NCI-H2107 treated with DMSO at 0.1 percent for 48 hours (cell line): ENCODE results near the gene CDH13.

ENCODE experiments used
- DNase-seq: peaks from one replicate; lab custom pipeline; 2025; ENCODE audit not compliant: unreplicated experiment; lab: John Stamatoyannopoulos, UW

Gene CDH13

DNA sequence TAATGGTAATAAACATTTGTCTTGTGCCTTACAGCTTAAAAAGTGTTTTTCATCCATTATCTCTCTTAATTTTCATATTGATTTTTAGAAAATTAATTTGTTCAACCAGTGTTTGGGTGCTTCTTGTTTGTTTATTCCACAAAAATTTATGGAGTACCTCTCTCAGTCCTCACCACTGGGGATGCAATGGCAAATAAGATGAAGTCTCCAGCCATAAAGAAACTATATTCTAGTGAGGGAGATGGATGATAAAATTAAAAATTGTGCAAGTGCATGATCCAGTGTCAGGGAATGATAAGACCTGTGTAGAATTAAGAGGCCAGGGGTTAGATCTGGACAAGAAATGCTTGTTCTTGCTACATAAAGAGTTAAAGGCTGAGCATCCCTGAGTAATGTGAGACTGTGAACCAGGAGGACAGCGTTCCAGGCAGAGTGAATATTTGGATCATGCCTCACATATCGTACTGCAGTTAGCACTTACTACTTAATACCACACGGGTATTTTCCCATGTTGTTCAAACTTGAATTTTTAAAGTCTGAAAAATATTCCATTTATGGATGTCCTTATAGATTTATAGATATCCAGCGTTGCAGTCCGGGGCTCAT is 645.3 kb downstream of the CDH13 start:
- DNase-seq, result no peak

DNA sequence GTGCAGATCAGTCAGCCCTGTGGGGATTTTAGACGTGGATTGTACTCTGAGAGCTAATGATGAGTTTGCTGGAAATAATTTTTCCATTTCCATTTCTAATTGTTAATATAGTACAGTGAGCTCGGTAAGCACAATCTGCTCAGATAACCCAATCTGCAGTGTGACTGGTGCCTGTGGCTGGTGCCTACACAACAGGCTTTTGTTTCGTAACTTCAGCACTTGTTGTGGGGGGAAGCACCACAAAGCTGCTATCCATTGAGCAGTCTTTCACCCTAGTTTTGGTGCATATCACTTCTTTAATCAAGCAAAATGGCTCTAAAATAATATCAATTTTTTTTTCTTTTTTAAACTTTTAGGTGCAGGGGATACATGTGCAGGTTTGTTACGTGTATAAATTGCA is 646.1 kb downstream of the CDH13 start:
- DNase-seq, result no peak

DNA sequence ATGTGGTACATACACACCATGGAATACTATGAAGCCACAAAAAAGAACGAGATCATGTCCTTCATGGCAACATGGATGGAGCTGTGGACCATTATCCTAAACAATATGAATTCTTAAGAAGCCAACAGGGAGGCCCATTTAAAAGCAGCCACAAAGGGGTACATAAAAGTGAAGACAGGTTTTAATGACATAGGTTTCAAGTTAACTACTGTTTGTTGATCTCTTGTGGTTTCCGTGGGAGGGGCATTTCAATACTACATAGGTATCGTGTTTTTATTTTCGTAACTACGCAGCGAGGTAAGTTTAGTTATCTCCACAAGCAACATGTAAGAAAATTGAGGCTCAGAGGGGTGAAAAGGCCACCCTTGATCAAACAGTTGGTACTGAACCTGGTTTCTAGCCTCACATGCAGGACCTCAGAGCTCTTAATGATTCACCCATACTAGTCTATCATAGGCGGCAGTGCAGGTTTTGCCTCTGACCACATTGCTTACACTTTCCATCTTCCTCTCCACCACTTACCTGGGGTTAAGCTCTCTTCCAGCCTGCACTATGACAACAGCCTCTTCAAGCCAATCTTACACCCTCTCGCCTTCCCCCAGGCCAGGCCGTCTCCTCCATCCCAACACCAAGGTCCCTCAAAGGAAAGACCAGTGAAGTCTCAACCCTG is 646.9 kb downstream of the CDH13 start:
- DNase-seq, result no peak

DNA sequence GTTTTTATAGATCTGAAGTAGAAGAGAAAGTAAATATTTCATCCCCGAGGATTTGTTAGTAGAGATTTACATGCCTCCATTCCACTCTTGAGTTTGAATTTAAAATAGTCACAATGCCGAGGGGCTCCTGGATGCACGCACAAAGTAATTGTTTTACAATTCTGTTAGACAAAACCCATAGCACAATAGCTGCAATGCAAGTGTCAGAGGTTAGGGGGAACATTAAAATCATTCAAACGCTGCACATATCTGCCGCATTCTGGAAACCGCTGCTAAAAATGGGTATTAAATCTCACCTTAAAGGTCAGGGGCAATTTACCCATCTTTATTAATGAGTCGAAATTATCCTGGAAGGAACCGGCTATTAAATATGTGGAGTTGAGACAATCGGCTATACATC is 652.5 kb downstream of the CDH13 start:
- no peak for DNase-seq

DNA sequence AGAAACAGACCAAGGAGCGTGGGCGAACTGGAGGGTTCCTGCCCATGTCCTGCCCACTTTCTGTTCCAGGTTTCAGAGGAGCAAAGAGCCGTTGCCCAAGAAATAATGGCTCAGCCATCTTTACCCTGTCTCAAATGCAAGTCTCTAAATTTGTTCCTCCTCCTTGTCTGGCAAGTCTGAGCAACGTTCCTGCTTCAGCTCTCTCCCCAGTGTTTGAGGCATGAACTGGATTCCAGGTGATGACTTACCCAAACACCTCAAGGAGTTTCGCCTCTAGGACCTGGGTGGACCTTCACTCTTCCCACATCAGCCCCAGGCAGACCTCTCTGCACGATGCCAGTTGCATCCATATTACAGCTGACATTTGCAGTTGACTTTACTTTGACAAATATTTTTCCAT is 659.2 kb downstream of the CDH13 start:
- no peak for DNase-seq

DNA sequence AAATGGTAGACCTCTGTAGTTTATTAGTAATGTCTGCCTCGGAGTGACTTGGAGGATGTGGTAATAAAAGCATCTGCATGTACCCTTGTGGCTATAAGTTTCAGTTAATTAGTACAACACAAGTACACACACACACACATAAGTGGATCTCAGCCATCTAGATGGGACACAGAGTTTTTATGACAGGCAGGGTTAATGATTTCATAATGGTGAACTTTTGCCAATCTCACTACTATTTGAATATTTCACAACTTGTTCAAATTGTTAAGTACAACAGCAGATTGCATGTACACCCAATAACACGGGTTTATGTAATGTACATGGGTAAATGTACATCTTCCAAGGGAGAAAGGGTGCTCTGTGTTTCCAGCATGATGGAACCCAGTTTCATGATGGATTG is 669.7 kb downstream of the CDH13 start:
- DNase-seq, result no peak

DNA sequence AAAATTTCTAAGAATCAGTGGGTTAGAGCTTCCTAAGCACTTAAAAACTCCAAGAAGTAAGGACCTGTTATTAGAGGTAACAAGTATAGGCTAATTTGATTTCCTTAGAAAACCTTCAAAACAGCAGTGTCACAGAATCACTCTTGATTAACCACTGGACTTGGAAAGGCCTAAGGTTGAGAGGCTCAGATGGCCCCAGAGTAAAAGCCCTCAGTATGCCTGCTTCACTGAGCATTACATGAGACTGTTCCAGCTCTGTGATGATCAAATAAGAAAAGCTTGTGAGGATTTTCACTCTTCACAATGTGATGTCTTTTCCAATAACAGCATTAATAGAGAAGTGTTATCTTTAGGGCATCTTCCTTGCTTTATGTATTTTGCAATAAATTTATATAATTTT is 671.8 kb downstream of the CDH13 start:
- DNase-seq, result no peak

DNA sequence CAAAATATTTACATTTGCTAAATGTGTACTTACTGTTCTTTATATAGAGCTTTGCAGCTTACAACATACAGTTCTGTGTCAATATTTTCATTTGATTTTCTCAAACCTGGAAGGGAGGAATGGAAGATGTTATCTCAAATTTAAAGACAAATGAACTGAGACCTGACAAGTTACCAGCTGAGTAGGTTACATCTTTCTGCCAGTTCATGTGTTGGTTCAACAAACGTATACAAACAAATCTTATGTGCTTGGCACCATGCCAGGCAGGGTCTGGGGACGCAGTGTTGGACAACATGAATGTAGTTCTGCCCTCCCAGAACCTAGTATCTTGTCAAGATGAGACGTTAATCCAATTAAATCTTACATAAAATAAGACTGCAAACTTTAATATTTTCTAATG is 673.6 kb downstream of the CDH13 start:
- no peak for DNase-seq

DNA sequence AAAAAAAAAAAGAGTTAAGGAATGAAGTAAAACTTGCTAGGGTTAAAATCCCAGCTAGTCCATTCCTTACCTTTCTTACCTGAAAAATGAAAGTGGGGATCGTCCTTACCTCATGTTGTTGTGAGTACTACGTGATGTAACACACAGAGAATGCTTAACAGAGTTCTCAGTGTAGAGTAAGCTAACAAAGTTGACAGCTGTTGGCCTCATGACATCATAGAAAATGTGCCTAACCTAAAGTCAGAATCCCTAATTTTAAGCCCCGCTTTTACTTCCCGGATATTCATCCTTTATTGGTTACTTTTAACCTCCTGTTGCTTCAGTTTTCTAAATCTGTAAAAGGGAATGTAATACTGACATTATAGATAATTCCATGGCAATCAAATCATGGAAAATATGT is 675.2 kb downstream of the CDH13 start:
- no peak for DNase-seq

DNA sequence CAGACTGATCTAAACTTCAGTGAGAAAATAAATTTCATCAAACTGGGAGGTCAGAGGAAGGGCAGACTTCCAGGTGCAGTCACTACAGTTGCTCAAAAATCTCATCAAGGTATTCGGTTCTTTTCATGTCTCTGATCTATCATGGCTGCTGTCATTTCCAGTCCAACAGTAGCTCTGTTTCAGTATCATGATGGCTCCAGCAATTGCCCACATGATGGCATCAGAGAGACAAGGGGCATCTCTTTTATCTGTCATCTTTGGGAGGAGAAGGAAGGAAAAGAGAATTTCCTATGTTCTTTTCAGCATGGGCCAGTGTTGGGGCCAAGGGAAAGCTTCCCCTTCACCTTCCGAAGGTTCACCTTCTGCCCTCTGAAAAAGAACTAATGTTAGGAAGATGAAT is 676.1 kb downstream of the CDH13 start:
- no peak for DNase-seq

DNA sequence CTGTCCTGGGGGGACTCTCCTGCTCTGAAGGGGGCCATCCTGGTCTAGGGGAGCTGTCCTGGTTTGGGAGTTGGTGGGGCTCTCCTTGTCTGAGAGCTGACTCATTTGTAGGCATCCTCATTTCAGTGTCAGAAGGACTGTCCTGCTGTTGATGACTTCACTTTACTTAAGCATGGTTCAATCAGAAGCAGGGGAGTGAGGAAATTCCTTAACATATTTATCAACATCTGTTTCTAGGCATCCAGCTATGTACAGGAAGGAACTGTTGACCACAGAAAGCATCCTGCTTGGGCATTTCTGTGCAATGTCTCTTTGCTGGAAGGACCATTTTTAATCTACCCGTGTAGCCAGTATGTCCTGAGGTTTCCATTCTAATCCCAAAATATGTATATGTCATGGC is 678.3 kb downstream of the CDH13 start:
- DNase-seq, result no peak

DNA sequence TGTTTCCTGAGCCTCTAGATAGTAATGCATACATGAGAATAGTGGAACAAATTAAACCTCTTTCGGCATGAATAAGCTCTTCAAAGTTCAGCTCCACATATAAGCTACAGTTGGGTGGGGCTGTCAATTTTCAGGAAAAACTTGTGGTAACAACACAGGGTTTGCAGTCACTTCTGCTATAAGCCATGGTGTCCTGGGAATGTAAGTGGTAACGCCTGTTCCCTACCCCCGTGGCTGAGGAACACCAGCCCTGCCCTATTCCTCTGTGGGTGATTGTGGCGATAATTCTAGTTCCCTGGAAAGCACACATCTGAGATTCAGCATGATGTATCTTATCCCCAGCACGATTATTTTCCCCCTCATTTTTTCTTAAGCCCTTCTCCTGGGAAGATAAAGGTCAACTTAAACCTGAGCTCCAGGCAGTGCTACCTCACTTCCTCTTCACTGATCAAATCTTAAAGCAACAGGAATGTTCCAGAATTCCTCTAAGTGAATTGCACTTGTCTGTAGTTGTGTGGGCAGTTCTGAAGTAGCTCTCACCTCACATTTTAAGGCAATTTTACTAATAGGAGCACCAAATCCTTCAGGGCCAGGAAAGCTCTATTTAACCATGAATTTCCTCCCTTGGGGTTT is 680.3 kb downstream of the CDH13 start:
- DNase-seq, result no peak

DNA sequence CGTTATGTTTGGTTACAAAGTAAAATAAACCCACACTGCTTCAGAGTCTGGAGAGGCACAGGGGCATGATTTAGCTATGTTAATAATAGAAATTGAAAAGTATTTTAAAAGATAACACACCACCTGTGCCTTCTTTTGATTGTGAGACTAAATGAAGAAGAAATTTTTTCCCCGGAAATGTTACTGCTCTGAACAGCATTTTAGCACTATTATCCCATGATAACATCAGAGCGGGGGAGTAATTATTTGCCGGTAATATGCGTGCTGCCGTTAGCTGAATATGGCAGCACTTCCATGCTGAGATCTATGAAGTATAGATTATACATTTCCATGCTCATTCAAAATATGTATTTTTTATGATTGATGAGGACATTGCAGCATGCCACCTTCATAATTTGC is 680.8 kb downstream of the CDH13 start:
- DNase-seq, result no peak

DNA sequence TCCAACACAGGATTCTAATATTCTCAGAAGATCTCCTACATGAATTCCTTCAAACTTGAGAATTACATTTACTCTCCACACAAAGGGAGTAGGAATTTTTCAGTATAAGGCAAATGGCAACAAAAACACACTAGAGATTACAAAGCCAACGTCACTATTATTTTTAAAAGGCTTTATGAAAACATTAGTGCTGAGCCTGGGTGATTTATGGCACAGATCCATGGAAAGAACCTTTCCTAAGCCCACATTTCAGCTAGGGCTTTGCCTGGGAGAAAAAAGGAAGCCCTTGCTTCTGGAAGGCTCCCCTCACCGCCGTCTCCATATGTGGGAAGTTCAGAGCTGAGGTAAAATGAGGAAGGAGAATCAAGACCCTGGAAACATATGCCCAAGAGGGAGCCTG is 681.6 kb downstream of the CDH13 start:
- DNase-seq, result no peak

DNA sequence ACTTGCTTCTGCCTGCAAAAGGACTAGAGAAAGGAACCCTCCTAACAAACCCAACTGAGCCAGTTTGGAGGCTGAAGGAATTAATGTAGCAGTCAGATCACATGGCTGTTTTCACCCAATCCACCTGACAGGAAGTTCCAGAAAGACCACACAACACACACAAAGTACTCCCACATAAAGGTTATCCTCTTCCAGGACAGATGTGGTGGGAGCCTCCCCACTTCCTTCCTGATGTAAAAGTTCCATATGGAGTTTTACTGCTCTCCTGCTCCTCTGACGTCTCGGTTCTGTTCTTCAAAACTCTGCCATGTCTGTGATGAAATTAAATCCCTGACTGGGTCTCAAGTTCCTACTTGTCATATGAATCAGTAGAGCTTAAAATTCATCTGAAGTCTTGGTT is 684.0 kb downstream of the CDH13 start:
- DNase-seq, result no peak

DNA sequence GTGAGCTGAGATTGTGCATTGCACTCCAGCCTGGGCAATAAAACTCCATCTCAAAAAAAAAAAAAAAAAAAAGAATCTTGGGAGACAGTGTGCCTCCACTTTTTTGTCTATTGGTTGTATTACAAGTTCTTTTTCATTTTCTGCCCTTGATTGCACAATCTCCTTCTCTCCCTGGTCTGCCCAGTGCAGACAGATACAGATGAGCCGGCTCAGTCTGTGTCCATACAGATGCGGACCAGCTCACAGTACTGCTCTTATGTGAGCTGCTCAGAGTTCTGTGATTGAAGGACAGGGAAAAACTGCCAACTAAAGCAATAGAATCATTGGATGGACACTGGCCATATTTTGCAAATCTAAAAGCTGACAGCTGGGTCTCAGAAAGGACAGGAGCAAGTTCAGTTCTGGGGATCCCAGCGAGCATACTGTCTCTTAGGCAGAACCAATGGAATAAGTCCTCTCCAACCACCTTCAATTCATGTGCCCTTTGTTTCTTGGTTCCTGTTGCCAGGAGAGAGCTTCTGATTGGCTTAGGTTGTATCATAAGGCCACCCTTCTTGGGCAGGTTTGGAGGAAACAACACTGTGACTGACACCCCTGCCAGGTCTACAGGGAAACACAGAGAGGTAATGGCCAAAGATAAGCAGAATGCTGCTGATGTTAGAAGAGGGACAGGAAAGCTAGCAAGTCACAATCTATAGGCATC is 685.4 kb downstream of the CDH13 start:
- no peak for DNase-seq

DNA sequence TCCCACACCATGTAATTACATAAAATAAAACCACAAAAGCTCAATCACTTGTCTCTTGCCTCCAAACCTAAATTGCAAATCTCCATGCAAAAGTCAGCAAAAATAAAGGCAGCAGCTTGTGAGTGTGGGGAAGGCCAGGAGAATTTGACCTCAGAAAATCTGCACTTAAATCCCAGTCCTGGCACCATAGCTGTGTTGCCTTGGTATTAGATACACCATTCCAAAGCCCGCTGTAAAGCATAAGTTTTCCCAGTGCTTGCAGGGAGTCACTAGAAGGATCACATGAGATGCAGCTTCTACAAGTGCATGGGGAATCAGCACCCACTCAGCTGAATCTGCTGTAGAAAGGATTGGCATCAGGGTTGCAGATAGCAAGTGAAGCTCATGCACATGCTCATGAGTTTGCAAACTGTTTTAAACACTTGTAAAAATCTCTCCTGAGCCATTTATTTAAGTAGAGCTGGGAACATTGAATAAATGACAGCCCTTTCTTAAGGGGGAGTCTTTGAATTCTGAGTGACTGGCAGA is 686.0 kb downstream of the CDH13 start:
- no peak for DNase-seq

DNA sequence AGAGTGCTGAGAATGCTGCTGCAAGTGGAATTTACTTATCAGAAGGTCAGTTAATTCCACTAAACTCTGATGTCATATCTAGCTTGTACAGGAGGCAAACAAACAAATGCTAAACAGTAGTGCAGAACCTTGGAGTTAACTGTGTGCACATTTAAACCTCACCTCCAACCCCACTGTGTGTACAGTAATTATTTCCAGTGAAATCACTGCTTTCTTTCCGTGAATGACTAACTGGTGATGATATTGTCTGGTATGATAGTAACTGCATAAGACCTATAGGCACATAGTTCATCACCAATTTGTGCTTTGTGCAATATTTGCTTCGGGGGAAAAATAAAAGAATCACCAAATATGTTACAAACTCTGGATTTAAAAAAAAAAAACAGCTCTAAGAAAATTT is 688.5 kb downstream of the CDH13 start:
- no peak for DNase-seq

DNA sequence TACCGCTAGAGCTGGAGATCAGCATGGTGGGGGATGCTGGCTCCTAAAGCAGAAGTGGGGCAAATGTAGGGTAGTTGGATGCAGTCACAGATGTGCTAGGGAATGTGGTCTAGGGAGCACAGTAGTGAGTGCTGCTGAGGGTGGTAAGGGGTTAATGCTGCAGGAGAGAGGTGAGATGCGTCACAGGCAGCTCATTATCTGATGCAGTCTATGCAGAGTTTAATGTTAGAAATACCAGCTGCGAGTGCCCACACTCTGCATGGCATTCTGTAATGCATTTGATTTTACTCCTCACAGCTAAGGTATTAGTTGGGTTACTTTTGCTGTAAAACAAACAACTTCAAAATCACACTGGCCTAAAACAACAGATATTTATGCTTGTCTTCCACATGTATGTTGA is 689.7 kb downstream of the CDH13 start:
- no peak for DNase-seq

DNA sequence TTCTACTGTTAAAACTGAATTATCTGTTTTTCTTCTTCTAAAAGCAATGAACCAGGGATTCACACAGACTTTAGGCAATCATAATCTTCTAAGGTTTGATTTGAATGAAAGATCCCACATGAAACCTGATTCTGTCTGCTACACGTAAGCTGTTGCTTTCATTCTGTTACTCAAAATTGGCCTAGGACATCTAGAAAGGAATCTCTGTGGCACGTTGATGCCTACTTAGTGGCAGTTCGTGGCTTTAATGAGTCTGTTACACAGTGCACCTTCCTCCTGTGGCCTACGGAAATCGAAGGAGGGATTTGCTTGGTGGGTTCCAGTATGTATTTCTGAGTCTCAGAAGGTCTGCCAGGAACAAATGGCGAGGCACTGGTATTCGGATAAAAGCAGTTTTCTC is 691.6 kb downstream of the CDH13 start:
- no peak for DNase-seq

DNA sequence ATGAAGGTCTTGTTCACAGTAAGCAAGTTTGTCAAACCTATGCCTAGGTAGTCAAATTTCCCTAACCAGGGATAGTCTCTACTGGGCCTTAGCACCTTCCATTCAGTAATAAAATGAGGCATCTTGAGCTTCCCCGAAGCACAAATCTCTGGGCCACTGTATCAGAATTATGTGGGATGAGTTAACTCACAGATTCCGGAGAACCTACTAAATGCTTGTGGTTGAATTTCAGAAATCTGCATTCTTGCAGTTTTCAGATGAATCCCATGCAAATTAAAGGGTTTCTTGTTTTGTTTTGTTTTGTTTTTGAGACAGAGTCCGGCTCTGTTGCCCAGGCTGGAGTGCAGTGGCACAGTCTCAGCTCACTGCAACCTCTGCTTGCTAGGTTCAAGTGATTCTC is 702.2 kb downstream of the CDH13 start:
- DNase-seq, result no peak

DNA sequence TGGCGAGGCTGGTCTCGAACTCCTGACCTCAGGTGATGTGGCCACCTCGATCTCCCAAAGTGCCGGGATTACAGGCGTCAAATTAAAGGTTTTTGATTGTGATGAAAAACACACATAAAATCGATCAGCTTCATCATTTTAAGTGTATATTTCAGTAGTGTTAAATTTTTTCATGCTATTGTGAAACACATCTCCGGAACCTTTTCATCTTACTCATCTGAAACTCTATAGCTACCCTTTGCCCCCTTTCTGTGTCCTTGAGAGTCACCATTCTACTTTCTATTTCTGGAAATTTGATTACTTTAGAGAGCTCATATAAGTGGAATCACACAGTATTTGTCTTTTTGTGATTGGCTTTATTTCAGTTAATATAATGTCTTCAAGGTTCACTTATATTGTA is 702.7 kb downstream of the CDH13 start:
- DNase-seq, result no peak
